ENCODE measurements around the gene TBK1. TPM values are rescaled to one million over a fixed set of nuclear protein-coding genes. Genes with fewer than 3 reads are reported as not detected.

The TBK1 gene
- total RNA-seq, 1 donor from 2014 or later, result 11.5 TPM

DNA sequence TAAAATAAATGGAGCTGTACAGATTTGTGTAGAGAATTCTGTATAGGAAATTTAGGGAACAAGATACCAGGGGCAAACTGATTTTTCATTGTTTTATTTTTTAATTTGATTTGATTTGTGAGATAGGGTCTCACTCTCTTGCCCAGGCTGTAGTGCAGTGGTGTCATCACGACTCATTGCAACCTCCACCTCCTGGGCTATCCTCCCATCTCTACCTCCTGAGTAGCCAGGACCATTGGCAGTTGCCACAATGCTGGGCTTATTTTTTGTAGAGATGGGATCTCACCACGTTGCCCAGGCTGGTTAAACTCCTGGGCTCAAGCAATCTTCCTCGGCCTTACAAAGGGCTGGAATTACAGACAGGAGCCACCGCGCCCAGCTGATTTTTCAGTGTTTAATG, 18.0 kb upstream of the TBK1 start:
- Histone ChIP-seq H3K9me3 (replicated peaks) (no peaks in the 10 kb centered on the region), H3K4me3 (no peak overlapping the region), H3K4me1 (no peaks in the 10 kb centered on the region), H3K36me3 (peaks cover 97% of the 10 kb centered on the region), H3K27ac (replicated peaks) (no peak overlapping the region), H3K27me3 (ENCODE audit: low read depth) (no peaks in the 10 kb centered on the region)
- intact Hi-C loops (cut with micrococcal nuclease), result loop anchor here (10.0 kb wide), 1 partner anchor 51 kb away; no protein-coding TSS in a partner anchor
- TF ChIP-seq, protein P1, sequence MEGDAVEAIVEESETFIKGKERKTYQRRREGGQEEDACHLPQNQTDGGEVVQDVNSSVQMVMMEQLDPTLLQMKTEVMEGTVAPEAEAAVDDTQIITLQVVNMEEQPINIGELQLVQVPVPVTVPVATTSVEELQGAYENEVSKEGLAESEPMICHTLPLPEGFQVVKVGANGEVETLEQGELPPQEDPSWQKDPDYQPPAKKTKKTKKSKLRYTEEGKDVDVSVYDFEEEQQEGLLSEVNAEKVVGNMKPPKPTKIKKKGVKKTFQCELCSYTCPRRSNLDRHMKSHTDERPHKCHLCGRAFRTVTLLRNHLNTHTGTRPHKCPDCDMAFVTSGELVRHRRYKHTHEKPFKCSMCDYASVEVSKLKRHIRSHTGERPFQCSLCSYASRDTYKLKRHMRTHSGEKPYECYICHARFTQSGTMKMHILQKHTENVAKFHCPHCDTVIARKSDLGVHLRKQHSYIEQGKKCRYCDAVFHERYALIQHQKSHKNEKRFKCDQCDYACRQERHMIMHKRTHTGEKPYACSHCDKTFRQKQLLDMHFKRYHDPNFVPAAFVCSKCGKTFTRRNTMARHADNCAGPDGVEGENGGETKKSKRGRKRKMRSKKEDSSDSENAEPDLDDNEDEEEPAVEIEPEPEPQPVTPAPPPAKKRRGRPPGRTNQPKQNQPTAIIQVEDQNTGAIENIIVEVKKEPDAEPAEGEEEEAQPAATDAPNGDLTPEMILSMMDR (IDR thresholded peaks at IDR 0.05; ENCODE audit: borderline replicate concordance), result no peak
- DNase-seq, result no peak

DNA sequence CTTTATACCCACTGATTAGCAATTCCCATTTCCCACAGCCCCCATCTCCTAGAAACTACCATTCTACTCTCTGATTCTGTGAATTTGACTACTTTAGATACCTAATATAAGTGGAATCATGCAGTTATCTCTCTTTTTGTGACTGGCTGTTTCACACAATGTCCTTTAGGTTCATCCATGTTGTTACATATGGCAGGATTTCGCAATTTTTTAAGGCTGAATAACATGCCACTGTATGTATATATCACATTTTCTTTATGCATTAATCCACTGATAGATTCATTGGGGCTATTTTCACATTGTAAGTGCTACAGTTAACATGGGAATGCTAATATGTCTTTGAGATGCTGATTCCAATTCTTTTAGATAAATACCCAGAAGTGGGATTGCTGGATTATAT, 11.8 kb upstream of the TBK1 start:
- Histone ChIP-seq H3K27ac (replicated peaks) (no peak overlapping the region), H3K9me3 (replicated peaks) (no peaks in the 10 kb centered on the region), H3K36me3 (peaks cover 83% of the 10 kb centered on the region), H3K4me1 (no peaks in the 10 kb centered on the region), H3K4me3 (no peak overlapping the region), H3K27me3 (ENCODE audit: low read depth) (no peaks in the 10 kb centered on the region)
- intact Hi-C loops (cut with micrococcal nuclease), result no loop called here
- TF ChIP-seq, protein P1 (IDR thresholded peaks at IDR 0.05; ENCODE audit: borderline replicate concordance), result no peak
- no peak for DNase-seq

DNA sequence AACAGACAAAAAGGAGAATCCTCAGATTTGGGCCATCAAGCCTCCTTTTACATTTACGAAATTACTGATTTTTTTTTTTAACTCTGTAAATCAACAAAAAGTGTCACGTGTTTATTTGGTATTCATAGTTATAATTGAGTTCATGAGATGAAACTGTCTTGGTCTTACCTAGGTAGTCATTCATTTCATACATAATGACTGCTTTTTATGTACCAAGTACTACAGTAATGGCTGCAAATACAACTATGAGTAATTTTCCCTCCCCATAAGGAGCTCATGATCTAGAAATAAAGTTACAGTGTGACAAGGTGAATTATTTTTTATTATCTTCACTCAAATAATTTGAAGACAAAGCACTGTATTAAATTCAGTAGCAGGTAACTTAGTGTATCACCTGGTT, 6.4 kb upstream of the TBK1 start:
- H3K27ac ChIP-seq (replicated peaks), result no peak overlapping the region
- no peak for DNase-seq
- H3K27me3 ChIP-seq (ENCODE audit: low read depth), result no peaks in the 10 kb centered on the region
- H3K4me1 ChIP-seq, result no peaks in the 10 kb centered on the region
- intact Hi-C loops (cut with micrococcal nuclease), result no loop called here
- H3K9me3 ChIP-seq (replicated peaks), result no peaks in the 10 kb centered on the region
- no peak overlapping the region for H3K4me3 ChIP-seq
- TF ChIP-seq, protein P1 (IDR thresholded peaks at IDR 0.05; ENCODE audit: borderline replicate concordance), result no peak
- peaks cover 72% of the 10 kb centered on the region for H3K36me3 ChIP-seq

DNA sequence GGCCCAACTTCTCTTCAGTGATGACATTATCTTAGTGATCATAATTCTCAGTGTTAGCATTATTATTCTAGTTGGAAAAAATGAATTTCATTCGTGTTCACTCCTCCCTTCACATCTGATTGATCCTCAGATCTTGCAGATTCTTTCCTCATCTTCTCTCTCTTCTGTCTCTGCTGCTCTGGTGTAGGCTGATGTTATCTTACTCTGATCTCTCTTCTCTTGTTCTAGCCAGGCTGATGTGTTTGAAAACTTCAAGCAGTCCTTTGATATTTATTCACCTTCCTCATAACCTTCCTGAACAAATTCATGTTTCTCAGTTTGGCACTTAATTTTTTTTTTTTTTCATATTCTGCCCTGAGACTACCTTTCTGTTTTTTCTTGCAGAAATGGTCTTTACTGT, 5.6 kb upstream of the TBK1 start:
- Histone ChIP-seq H3K27ac (replicated peaks) (no peak overlapping the region), H3K9me3 (replicated peaks) (no peaks in the 10 kb centered on the region), H3K27me3 (ENCODE audit: low read depth) (no peaks in the 10 kb centered on the region), H3K4me3 (no peak overlapping the region), H3K36me3 (peaks cover 64% of the 10 kb centered on the region), H3K4me1 (peaks cover 7% of the 10 kb centered on the region)
- TF ChIP-seq, protein P1 (IDR thresholded peaks at IDR 0.05; ENCODE audit: borderline replicate concordance), result no peak
- intact Hi-C loops (cut with micrococcal nuclease), result no loop called here
- DNase-seq, result no peak

DNA sequence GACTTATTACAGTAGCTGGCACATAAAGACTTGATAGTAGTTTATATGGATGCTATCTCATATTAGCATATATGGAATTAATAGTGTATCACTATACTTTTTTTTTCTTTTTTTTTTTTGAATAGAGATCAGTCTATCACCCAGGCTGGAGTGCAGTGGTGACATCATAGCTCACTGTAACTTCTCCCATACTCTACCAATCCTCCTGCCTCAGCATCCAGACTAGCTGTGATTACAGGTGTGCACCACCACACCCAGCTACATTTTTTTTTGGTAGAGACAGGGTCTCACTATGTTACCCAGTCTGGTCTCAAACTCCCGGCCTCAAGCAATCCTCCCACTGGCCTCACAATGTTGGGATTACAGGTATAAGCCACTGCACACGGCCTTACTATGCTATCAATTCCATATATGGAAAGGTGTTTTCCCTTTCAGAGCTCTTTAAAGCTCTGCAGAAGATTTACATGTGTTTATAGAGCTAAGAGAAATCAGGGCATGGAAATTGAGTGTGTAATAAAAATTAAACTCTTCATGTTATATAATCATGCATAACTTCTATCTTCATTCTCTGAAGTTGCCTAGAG, 1.8 kb upstream of the TBK1 start:
- Histone ChIP-seq H3K27me3 (ENCODE audit: low read depth) (no peaks in the 10 kb centered on the region), H3K4me3 (no peak overlapping the region), H3K9me3 (replicated peaks) (no peaks in the 10 kb centered on the region), H3K36me3 (peaks cover 39% of the 10 kb centered on the region), H3K27ac (replicated peaks) (no peak overlapping the region), H3K4me1 (peaks cover 36% of the 10 kb centered on the region)
- TF ChIP-seq, protein P1 (IDR thresholded peaks at IDR 0.05; ENCODE audit: borderline replicate concordance), result no peak
- intact Hi-C loops (cut with micrococcal nuclease), result no loop called here
- DNase-seq, result no peak
